HG03196 (cell line): Measurements from ENCODE around the gene KCTD5.
"Not testable (repeated sequence)": the region's sequence is repeated elsewhere in the genome, so short reads cannot be mapped to it uniquely, and the experiment has no call there.

Source experiments
- ATAC-seq: cut with Tn5 transposase; IDR thresholded peaks from one replicate; pipeline ENCODE4 v1.9.1; 2021; ENCODE audit not compliant: unreplicated experiment

Gene KCTD5

GRCh38 chr16:2696601-2697250 lies 14.4 kb downstream of the KCTD5 start:
- not testable (repeated sequence) for ATAC-seq

GRCh38 chr16:2697401-2697948 lies 15.2 kb downstream of the KCTD5 start:
- ATAC-seq = no peak

GRCh38 chr16:2698103-2698870 lies 16.0 kb downstream of the KCTD5 start:
- ATAC-seq = no peak

GRCh38 chr16:2698965-2699750 lies 16.8 kb downstream of the KCTD5 start:
- ATAC-seq = no peak

GRCh38 chr16:2699791-2700600 lies 17.7 kb downstream of the KCTD5 start:
- ATAC-seq = no peak

- no peak for ATAC-seq
Observed at GRCh38 chr16:2700786-2701185, 18.5 kb downstream of the KCTD5 start.

- no peak for ATAC-seq
Observed at GRCh38 chr16:2701272-2701671, 18.9 kb downstream of the KCTD5 start.

- no peak for ATAC-seq
Observed at GRCh38 chr16:2701713-2702437, 19.6 kb downstream of the KCTD5 start.

- ATAC-seq = no peak
Observed at GRCh38 chr16:2702438-2702825, 20.1 kb downstream of the KCTD5 start.

GRCh38 chr16:2702871-2703745 lies 20.8 kb downstream of the KCTD5 start:
- no peak for ATAC-seq

- ATAC-seq = no peak
Observed at GRCh38 chr16:2704166-2704982, 22.1 kb downstream of the KCTD5 start.

GRCh38 chr16:2704983-2705275 lies 22.6 kb downstream of the KCTD5 start:
- ATAC-seq = no peak

- no peak for ATAC-seq
Observed at GRCh38 chr16:2705351-2705750, 23.0 kb downstream of the KCTD5 start.

- ATAC-seq = no peak
Observed at GRCh38 chr16:2706085-2706484, 23.8 kb downstream of the KCTD5 start.

- ATAC-seq = no peak
Observed at GRCh38 chr16:2706611-2707311, 24.4 kb downstream of the KCTD5 start.

- ATAC-seq = no peak
Observed at GRCh38 chr16:2707368-2708289, 25.3 kb downstream of the KCTD5 start.

- ATAC-seq = no peak
Observed at GRCh38 chr16:2708290-2708639, 25.9 kb downstream of the KCTD5 start.
